PFSK-1 (cell line): ENCODE results near the gene DSP.

Experiments
- FOXP2 ChIP-seq: optimal IDR thresholded peaks from 2 replicates; pipeline ENCODE3; 2011; ENCODE audit warnings: borderline replicate concordance, control low read depth, inconsistent platforms; ENCODE audit not compliant: insufficient read depth; ENCODE audit errors: extremely low read length, extremely low read depth
- POLR2AphosphoS5 ChIP-seq: IDR thresholded peaks from 2 replicates; pipeline ENCODE4 v1.6.1; 2012; ENCODE audit warnings: low read depth, mild to moderate bottlenecking, control low read depth, low read length, moderate library complexity
- REST ChIP-seq, 2 experiments: IDR thresholded peaks; 2 replicates each; pipeline versions ENCODE4 v1.6.1 to v1.8.0; 2011 to 2012; ENCODE audit warnings: low read depth in 2 of 2, low read length in 2 of 2, control low read depth in 1 of 2, inconsistent platforms in 1 of 2, mild to moderate bottlenecking in 1 of 2, moderate library complexity in 1 of 2; ENCODE audit not compliant: insufficient read depth in 1 of 2
- SIN3A ChIP-seq: IDR thresholded peaks from 2 replicates; pipeline ENCODE4 v1.6.1; 2012; ENCODE audit warnings: mild to moderate bottlenecking, low read length, moderate library complexity, borderline replicate concordance; ENCODE audit not compliant: insufficient read depth
- TAF1 ChIP-seq: IDR thresholded peaks from 2 replicates; pipeline ENCODE4 v1.6.1; 2012; ENCODE audit warnings: low read length, control low read depth, borderline replicate concordance; ENCODE audit not compliant: insufficient read depth

The DSP gene

GRCh38 chr6:7555671-7556070 is 14.2 kb downstream of the DSP start:
- TF ChIP-seq REST (IDR thresholded peaks at IDR 0.05; ENCODE audit: insufficient read depth in 1 of 2, low read depth in 2 of 2, low read length in 2 of 2) (no peak), TAF1 (no peak), POLR2AphosphoS5 (no peak), FOXP2 (no peak), SIN3A (no peak)

- TF ChIP-seq REST (IDR thresholded peaks at IDR 0.05; ENCODE audit: insufficient read depth in 1 of 2, low read depth in 2 of 2, low read length in 2 of 2): no peak
- TF ChIP-seq TAF1: no peak
- no peak for TF ChIP-seq SIN3A
- no peak for TF ChIP-seq FOXP2
These were observed 15.1 kb downstream of the DSP start for GRCh38 chr6:7556394-7557106.

- TF ChIP-seq FOXP2 (no peak), SIN3A (no peak), TAF1 (no peak)
These were observed 16.2 kb downstream of the DSP start for GRCh38 chr6:7557652-7558051.

GRCh38 chr6:7558781-7559180 is 17.3 kb downstream of the DSP start:
- no peak for TF ChIP-seq FOXP2
- no peak for TF ChIP-seq SIN3A

GRCh38 chr6:7559196-7559595 is 17.7 kb downstream of the DSP start:
- TF ChIP-seq FOXP2 (no peak), REST (IDR thresholded peaks at IDR 0.05; ENCODE audit: insufficient read depth in 1 of 2, low read depth in 2 of 2, low read length in 2 of 2) (no peak), SIN3A (no peak), POLR2AphosphoS5 (no peak), TAF1 (no peak)

GRCh38 chr6:7559651-7560385 is 18.3 kb downstream of the DSP start:
- TF ChIP-seq TAF1: no peak
- TF ChIP-seq POLR2AphosphoS5: no peak
- no peak for TF ChIP-seq FOXP2
- TF ChIP-seq SIN3A: no peak
- no peak for TF ChIP-seq REST (IDR thresholded peaks at IDR 0.05; ENCODE audit: insufficient read depth in 1 of 2, low read depth in 2 of 2, low read length in 2 of 2)
